Stimulated activated CD8-positive, alpha-beta memory T cell treated with anti-CD3 and anti-CD28 coated beads, Interleukin-15, amount 100 ng/mL, for 24 hours (primary cell): ENCODE data around the gene USP30.

Experiments
- DNase-seq: peaks from one replicate; pipeline ENCODE4 v3.0.0-alpha.2; 2020; ENCODE audit warnings: low read depth

USP30 gene

GRCh38 chr12:109098183-109098604 lies 45.8 kb downstream of the USP30 start:
- no peak for DNase-seq

- no peak for DNase-seq
Observed at GRCh38 chr12:109098651-109099050, 46.3 kb downstream of the USP30 start.

GRCh38 chr12:109099431-109100020 lies 47.1 kb downstream of the USP30 start:
- no peak for DNase-seq

- DNase-seq, result no peak
Observed at GRCh38 chr12:109100741-109101140, 48.4 kb downstream of the USP30 start.

- DNase-seq, result no peak
Observed at GRCh38 chr12:109102491-109102890, 50.1 kb downstream of the USP30 start.

- DNase-seq, result no peak
Observed at GRCh38 chr12:109105176-109105575, 52.8 kb downstream of the USP30 start.

GRCh38 chr12:109109746-109110350 lies 57.5 kb downstream of the USP30 start:
- DNase-seq, result no peak

GRCh38 chr12:109110988-109111495 lies 58.7 kb downstream of the USP30 start:
- DNase-seq, result no peak

GRCh38 chr12:109112720-109113465 lies 60.5 kb downstream of the USP30 start:
- DNase-seq, result no peak

GRCh38 chr12:109113661-109114321 lies 61.4 kb downstream of the USP30 start:
- DNase-seq, result no peak

- no peak for DNase-seq
Observed at GRCh38 chr12:109114644-109115043, 62.3 kb downstream of the USP30 start.

- no peak for DNase-seq
Observed at GRCh38 chr12:109115404-109115757, 63.0 kb downstream of the USP30 start.

GRCh38 chr12:109115758-109116610 lies 63.6 kb downstream of the USP30 start, which contains the start of gene ACACB:
Gene ACACB (plus strand): TSS chr12:109116587. CDS start chr12:109139406, 22,819 bp downstream.
- DNase-seq, result no peak

GRCh38 chr12:109116611-109116949 lies 64.2 kb downstream of the USP30 start:
- DNase-seq, result no peak

GRCh38 chr12:109120095-109120494 lies 67.7 kb downstream of the USP30 start:
- DNase-seq, result no peak

- DNase-seq, result no peak
Observed at GRCh38 chr12:109120557-109120956, 68.2 kb downstream of the USP30 start.

- no peak for DNase-seq
Observed at GRCh38 chr12:109121346-109121880, 69.0 kb downstream of the USP30 start.

- no peak for DNase-seq
Observed at GRCh38 chr12:109124878-109125648, 72.7 kb downstream of the USP30 start.

- DNase-seq, result no peak
Observed at GRCh38 chr12:109125791-109126190, 73.4 kb downstream of the USP30 start.

- no peak for DNase-seq
Observed at GRCh38 chr12:109126784-109127183, 74.4 kb downstream of the USP30 start.
